GM21737 (cell line): ENCODE measurements around the gene TDRD6.

ENCODE experiments used
- ATAC-seq: cut with Tn5 transposase; IDR thresholded peaks from one replicate; pipeline ENCODE4 v1.9.1; 2021; ENCODE audit warnings: mild to moderate bottlenecking, moderate library complexity; ENCODE audit not compliant: unreplicated experiment

TDRD6 gene

GRCh38 chr6:46688117-46688965 is 656 bp downstream of the TDRD6 start:
- ATAC-seq, result no peak

DNA sequence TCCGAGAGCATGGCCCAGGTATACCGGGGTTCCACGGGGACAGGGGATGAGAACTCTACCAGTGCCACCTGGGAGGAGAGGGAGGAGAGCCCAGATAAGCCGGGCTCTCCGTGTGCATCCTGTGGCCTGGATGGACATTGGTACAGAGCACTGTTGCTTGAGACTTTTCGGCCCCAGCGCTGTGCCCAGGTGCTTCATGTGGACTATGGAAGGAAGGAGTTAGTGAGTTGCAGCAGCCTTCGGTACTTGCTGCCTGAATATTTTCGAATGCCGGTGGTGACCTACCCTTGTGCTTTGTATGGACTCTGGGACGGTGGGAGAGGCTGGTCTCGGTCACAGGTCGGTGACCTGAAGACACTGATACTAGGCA is 1.3 kb downstream of the TDRD6 start:
- ATAC-seq, result no peak

GRCh38 chr6:46689657-46690056 is 2.0 kb downstream of the TDRD6 start:
- no peak for ATAC-seq

DNA sequence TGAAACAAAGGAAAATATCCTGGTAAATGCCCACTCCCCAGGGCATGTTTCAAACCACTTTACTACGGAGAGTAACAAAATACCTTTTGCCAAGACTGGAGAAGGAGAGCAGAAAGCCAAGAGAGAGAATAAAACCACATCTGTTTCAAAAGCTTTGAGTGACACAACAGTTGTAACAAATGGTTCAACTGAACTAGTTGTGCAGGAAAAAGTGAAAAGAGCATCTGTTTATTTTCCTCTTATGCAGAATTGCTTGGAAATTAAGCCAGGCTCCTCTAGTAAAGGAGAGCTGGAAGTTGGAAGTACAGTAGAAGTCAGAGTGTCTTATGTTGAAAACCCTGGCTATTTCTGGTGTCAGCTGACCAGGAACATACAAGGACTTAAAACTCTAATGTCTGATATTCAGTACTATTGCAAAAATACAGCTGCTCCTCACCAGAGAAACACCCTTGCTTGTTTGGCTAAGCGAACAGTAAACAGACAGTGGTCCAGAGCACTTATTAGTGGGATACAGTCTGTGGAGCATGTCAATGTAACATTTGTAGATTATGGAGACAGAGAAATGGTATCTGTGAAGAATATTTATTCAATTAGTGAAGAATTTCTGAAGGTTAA is 2.6 kb downstream of the TDRD6 start:
- no peak for ATAC-seq

GRCh38 chr6:46690911-46691451 is 3.3 kb downstream of the TDRD6 start:
- ATAC-seq, result no peak

GRCh38 chr6:46699970-46700369 is 12.3 kb downstream of the TDRD6 start:
- ATAC-seq, result no peak

GRCh38 chr6:46704562-46704961 is 16.9 kb downstream of the TDRD6 start:
- no peak for ATAC-seq

DNA sequence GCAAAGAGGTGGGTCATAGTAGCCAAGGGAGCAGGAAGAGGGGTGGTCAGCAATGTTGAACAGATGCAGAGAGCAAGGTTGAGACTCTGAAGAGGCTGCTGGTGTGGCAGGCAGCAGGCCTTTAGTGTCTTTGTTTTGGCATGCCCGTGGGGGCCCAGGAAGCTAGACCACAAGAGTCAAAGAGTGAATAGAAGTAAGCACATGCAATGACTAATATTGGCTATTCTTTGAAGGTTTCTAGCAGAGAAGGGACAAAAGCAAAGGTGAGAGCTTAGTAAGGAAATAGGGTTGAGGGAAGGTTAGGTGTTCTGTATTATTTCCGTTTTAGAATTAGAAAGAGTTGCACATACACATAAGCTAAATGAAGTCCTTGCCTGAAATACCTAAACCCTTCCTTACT is 18.8 kb downstream of the TDRD6 start:
- no peak for ATAC-seq

- no peak for ATAC-seq
Observed at GRCh38 chr6:46711491-46711890, 23.8 kb downstream of the TDRD6 start.

- no peak for ATAC-seq
Observed at GRCh38 chr6:46715141-46715540, 27.5 kb downstream of the TDRD6 start.

DNA sequence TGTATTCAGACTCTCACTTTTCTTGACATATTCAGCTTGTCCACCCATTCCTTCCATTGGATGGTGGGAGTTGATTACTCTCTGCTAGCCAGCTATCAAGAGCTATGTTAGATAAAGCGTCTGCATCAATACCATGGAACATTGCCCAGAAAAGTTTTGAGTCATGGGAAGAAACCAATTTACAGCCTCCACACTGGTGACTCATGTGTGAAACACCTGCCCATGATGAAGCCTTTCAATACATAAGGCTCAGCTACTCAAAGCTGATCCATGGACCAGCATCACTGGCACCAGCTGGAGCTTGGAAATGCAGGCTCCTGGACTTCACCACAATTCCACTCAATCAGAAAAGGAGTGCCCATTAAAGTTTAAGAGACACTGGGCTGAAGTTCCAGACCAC is 31.4 kb downstream of the TDRD6 start:
- no peak for ATAC-seq

DNA sequence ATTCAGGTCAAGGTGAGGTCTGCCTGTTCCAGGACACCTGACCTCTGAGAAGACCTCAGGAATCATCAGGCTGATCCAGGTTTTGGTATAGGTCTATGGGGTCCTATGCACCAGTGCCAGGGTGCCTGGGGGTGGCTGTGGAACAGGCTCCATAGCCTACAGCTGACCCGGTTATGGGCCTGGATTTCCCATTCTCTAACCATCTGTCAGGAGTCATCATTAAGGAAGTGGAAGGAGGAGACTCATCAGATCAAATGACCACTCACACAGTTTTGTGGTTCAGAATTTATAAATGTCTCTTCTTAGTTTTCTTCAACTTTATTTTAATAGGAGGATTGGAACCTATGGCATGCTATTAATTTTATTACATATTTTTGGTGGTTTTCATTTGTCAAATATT is 32.7 kb downstream of the TDRD6 start:
- ATAC-seq, result no peak

GRCh38 chr6:46729787-46730326 is 42.2 kb downstream of the TDRD6 start:
- ATAC-seq, result no peak

- ATAC-seq, result no peak
Observed at GRCh38 chr6:46730921-46731461, 43.3 kb downstream of the TDRD6 start.

- ATAC-seq, result no peak
Observed at GRCh38 chr6:46733341-46733801, 45.7 kb downstream of the TDRD6 start.

DNA sequence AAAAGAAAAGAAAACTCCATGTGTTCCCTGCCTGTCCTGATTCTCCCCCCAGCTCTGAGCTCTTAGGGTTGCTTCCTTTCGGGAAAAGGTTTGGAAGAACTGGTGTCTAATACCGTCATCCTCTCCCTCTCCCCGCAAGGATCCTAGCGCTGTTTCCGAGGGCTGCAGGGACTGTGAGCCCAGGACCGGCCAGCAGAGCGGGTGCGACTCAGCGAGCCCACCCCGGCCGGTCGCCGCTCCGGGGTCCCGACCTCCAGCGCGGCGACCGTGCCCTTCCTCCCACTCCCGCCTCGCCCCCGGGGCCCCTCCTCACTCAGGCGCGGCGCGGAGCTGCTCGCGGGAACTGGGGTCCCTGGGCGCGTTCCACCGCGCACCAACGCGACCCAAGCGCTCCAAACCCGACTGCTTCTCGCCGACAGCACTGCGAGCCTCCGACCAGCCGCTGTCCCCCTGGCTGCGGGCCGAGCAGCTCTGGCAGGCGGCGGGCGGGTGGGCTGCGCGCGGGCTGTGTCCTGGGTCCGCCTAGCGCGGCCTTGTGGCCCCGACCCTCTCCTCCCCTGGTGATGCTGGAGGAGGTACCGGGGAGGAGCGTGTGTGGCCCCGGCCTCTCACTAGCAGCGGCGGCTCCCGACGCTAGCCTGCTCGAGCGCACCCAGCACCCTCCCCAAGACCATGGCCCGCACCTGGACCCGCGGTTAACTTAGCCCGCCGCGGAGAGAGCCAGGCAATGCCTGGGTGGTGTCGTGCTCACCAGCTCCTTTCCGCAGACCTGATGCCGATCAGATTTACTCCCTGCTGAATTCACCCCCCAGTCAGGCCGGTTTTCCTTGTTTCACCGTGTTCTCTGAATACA is 47.4 kb downstream of the TDRD6 start, which contains the start of gene PLA2G7:
PLA2G7 (minus strand) TSS at position 509 of the 853 bp plus-strand sequence. CDS start 12,484 bp downstream, outside the sequence.
- no peak for ATAC-seq

GRCh38 chr6:46735720-46736031 is 48.0 kb downstream of the TDRD6 start:
- no peak for ATAC-seq

- ATAC-seq, result no peak
Observed at GRCh38 chr6:46736906-46737305, 49.2 kb downstream of the TDRD6 start.

- no peak for ATAC-seq
Observed at GRCh38 chr6:46741482-46741881, 53.8 kb downstream of the TDRD6 start.

- ATAC-seq, result no peak
Observed at GRCh38 chr6:46741910-46742309, 54.2 kb downstream of the TDRD6 start.
